GM12872 (cell line): ENCODE data around the gene SKIL.

Experiments
- CTCF ChIP-seq: IDR thresholded peaks from 3 replicates; pipeline ENCODE4 v1.5.1; 2011; ENCODE audit warnings: low read depth, mild to moderate bottlenecking, low read length, moderate library complexity; ENCODE audit not compliant: insufficient read depth

Gene SKIL

GRCh38 chr3:170344971-170345370 lies 12.5 kb upstream of the SKIL start:
- TF ChIP-seq CTCF, result no peak

- TF ChIP-seq CTCF, result no peak
Measured at GRCh38 chr3:170346481-170347392, 10.8 kb upstream of the SKIL start.

GRCh38 chr3:170350515-170351413 lies 6.8 kb upstream of the SKIL start:
- TF ChIP-seq CTCF, result no peak

- TF ChIP-seq CTCF, result no peak
Measured at GRCh38 chr3:170352936-170353335, 4.6 kb upstream of the SKIL start.

GRCh38 chr3:170353485-170353884 lies 4.0 kb upstream of the SKIL start:
- no peak for TF ChIP-seq CTCF

- TF ChIP-seq CTCF, result no peak
Measured at GRCh38 chr3:170354760-170355159, 2.8 kb upstream of the SKIL start.
